Activated CD4-positive, alpha-beta T cell treated with anti-CD3 and anti-CD28 coated beads, Interleukin-2, amount 50 U/mL, for 4 hours (primary cell): ENCODE measurements around the gene PSEN1.

Source experiments
- DNase-seq, 2 experiments: peaks; one replicate each; pipeline ENCODE4 v3.0.0-alpha.2; 2020

Gene PSEN1

DNA sequence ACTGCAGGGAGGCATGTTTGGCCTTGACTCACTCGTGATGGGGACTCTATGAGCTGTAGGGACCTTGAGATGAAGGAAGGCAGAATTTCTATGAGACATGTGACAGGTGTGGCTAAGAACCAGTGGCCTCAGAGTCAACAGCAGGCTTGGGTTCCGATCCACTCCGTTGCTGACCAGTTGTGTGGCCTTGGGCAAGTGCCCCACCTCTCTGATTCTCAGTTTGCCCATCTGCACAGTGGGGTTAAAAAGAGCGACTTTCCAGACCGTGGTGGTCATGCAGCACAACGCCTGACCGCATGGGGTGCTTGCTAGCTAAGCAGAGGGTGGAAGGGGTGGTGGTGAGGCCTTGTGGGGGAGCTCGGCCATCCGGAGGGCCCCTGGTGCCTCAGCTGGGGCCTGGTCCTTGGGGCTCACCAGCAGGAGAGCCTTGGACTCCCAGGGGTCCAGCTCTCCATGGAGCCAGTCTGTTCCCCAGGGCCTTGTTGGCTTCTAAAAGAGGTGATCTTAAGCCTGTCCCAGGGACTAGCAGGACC is 119.5 kb downstream of the PSEN1 start:
- no peak for DNase-seq

GRCh38 chr14:73258076-73258475 is 121.8 kb downstream of the PSEN1 start:
- no peak for DNase-seq

- DNase-seq, result no peak
Measured at GRCh38 chr14:73258845-73259611, 122.7 kb downstream of the PSEN1 start.

DNA sequence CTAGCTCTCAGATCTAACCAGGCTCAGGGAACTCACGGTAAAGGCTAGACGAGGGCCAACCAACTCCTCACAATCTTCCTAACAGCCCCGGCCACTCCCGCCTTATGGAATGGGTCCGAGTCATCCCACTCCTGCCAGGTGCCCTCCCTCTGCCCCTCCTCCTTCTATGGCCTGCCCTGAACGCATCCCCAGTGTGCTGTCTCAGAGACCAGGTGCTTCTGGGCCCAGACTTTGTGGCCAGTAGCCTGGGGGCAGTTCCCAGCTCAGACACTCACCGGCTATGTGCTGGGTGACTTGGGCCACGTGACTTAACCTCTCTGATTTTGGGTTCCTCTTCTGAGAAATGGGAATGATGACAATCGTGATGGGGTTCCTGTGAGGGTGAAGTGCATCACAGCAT is 123.5 kb downstream of the PSEN1 start:
- no peak for DNase-seq

DNA sequence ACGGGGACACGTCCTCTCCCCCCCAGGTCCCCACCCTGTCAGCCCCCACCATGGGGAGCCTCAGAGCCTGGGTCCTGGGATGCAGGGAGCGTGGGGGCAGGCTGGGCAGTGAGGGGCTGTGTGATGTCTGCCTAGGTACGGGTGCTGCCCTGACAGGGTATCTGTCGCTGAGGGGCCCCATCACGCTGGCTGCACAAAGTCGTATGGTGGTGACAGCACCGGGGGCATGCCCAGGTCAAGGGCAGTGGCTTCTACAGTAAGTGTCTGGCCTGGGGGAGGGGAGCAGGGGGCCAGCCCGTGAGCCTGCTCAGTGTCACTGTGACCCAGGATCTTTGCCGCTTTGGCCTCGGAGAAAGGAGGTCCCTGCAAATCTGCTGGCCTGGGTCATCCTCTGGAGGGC is 124.3 kb downstream of the PSEN1 start:
- DNase-seq, result no peak

GRCh38 chr14:73261075-73261474 is 124.8 kb downstream of the PSEN1 start:
- no peak for DNase-seq

GRCh38 chr14:73261520-73262426 is 125.5 kb downstream of the PSEN1 start:
- no peak for DNase-seq

- no peak for DNase-seq
Measured at GRCh38 chr14:73262427-73263183, 126.3 kb downstream of the PSEN1 start.

DNA sequence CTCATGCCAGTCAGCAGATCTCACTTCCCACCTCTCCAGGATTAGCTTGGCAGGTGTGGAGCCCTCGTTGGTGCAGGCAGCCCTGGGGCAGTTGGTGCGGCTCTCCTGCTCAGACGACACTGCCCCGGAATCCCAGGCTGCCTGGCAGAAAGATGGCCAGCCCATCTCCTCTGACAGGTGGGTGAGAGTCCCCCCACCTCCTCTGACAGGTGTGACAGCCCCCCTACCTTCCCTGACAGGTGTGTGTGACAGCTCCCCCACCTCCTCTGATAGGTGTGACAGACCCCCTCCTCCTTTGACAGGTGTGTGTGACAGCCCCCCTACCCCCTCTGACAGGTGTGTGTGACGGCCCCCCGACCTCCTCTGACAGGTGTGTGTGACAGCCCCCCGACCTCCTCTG is 127.3 kb downstream of the PSEN1 start:
- DNase-seq, result no peak

DNA sequence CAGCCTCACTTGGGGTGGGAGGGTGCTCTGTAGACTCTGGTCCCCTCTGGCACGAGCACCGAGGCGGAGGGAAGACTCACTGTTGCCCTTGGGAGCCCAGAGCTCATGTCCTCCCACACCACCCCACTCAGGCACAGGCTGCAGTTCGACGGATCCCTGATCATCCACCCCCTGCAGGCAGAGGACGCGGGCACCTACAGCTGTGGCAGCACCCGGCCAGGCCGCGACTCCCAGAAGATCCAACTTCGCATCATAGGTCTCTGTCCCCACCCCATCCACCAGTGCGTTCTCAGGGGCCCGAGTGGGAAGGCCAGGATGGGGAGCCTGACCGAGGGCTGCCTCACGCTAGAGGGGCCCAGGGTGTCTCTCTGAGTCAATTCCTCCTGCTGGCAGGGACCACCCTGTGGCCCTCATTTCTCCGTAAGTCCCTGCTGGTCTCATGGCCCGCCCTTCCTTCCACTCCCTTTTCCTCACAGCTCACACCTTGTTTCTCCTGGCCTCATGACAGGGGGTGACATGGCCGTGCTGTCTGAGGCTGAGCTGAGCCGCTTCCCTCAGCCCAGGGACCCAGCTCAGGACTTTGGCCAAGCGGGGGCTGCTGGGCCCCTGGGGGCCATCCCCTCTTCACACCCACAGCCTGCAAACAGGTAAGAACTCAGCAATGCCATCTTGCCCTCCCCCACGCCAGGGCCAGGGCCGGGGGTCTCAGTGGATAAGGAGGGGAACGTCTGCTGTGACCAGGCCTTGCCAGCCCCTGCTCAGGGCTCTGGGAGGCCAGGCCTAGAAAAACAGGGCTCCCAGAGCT is 128.0 kb downstream of the PSEN1 start:
- DNase-seq, result no peak

GRCh38 chr14:73264885-73265720 is 128.8 kb downstream of the PSEN1 start:
- DNase-seq, result no peak

DNA sequence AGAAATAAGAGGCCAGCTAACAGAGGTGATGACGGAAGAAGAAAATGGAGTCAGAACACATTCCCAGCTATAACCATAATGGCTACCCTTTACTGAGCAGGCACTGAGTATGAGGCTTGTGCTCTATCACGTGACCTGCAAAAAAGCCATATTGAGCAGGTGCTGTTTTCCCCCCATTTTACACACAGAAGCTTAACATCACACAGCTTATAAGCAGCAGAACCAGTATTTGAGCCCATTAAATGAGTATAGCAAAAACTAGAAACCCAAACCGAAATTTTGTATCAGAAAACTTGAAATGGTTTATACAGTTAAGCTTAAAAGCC is 129.4 kb downstream of the PSEN1 start:
- DNase-seq, result no peak

DNA sequence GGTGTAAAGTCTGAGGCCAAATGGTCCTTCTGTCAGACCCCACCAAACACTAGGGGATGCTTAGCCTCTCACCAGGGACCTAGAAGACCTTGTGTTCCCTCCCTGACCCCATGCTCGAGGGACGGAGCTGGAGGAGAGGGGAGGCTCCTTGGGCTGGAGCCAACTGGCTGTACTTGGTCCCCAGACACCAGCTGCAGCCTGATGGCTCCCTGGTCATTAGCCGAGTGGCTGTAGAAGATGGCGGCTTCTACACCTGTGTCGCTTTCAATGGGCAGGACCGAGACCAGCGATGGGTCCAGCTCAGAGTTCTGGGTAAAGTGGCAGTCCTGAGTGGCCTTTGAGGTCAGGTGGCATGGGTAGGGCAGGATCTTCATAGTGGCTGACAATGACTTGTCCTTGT is 130.0 kb downstream of the PSEN1 start:
- no peak for DNase-seq

DNA sequence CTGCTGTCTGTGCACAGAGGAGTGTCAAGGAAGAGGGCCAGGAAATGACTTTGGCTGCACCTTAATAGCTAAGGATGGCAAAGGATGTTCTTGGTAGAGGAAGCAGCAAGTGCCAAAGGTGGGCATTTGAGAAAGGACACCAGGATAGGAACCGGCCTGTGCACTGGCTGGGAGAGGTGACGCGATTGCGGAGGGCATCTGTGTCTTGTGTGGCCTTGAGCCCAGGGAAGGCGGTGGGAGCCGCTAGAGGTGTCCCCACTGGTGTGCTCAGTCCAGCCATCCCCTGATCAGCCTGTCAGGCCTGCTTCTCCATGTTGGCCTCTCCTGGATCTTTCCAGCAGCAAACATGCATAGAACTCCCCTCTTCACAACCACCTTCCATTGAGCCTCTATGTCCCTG is 131.2 kb downstream of the PSEN1 start:
- DNase-seq, result no peak

DNA sequence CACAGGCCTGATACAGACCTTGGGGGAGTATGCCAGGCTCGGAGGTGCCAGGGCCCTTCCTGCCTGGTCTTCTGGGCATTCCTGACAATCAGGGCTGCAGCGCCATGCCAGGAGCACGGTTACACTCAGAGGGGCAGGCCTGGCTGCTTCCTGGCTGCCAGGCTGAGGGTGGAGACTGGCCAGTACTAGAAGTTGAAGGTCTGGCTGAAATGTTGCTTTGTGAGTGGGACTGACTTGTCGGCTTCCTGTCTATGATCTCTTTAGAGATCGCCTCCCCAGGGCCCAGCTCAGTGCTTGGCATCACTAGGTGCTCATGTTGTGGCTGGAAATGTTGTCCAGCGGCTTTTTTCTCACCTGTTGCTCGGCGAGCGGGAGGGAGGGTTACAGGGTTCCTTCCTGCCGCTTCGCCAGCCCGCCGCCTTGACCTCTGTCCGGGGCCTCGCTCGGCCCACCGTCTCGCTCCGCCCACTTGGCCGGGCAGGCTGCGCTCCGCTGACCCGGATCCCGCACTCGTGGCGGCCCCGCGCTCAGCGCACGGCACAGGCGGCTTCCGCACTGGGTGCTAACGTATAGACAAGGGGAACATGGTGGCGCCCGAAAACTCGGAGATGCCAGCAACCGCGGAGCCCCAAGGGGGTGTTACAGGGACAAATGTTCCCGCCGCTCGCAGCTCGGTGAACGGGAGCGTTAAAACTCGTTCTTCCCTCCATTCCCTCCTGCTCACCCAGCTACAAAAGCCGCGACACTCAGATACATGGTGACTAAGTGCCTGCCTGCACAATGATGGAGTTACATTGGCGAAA is 133.6 kb downstream of the PSEN1 start:
- no peak for DNase-seq

GRCh38 chr14:73272393-73272792 is 136.1 kb downstream of the PSEN1 start:
- no peak for DNase-seq
